Nephron (organoid): Measurements from ENCODE around the gene TBC1D12.

Experiments used
- H3K27ac Mint-ChIP-seq, 3 experiments: 2 replicates each; pipeline ENCODE4 v1.8.0; 2020; ENCODE audit warnings: mixed read lengths in 3 of 3, mild to moderate bottlenecking in 2 of 3, moderate library complexity in 1 of 3
- H3K27me3 Mint-ChIP-seq: 2 replicates; pipeline ENCODE4 v1.8.0; 2021; ENCODE audit warnings: low read depth, mild to moderate bottlenecking, moderate library complexity, mixed read lengths
- H3K36me3 Mint-ChIP-seq: 2 replicates; pipeline ENCODE4 v1.8.0; 2020; ENCODE audit warnings: low read depth, mixed read lengths
- H3K4me1 Mint-ChIP-seq: 2 replicates; pipeline ENCODE4 v1.8.0; 2020; ENCODE audit warnings: mixed read lengths
- H3K4me3 Mint-ChIP-seq, 3 experiments: 2 replicates each; pipeline ENCODE4 v1.8.0; 2020; ENCODE audit warnings: mild to moderate bottlenecking in 3 of 3, mixed read lengths in 3 of 3, moderate library complexity in 2 of 3
- H3K9me3 Mint-ChIP-seq: 2 replicates; pipeline ENCODE4 v1.8.0; 2020; ENCODE audit warnings: mixed read lengths
- TF ChIP-seq, protein P1 (sequence below), 3 experiments: fragments of 200-600 bp; sonication (generic); IDR thresholded peaks; one replicate each; pipeline ENCODE4 v1.5.0; 2021; ENCODE audit warnings: antibody characterized with exemption in 3 of 3; ENCODE audit not compliant: unreplicated experiment in 3 of 3

The TBC1D12 gene

DNA sequence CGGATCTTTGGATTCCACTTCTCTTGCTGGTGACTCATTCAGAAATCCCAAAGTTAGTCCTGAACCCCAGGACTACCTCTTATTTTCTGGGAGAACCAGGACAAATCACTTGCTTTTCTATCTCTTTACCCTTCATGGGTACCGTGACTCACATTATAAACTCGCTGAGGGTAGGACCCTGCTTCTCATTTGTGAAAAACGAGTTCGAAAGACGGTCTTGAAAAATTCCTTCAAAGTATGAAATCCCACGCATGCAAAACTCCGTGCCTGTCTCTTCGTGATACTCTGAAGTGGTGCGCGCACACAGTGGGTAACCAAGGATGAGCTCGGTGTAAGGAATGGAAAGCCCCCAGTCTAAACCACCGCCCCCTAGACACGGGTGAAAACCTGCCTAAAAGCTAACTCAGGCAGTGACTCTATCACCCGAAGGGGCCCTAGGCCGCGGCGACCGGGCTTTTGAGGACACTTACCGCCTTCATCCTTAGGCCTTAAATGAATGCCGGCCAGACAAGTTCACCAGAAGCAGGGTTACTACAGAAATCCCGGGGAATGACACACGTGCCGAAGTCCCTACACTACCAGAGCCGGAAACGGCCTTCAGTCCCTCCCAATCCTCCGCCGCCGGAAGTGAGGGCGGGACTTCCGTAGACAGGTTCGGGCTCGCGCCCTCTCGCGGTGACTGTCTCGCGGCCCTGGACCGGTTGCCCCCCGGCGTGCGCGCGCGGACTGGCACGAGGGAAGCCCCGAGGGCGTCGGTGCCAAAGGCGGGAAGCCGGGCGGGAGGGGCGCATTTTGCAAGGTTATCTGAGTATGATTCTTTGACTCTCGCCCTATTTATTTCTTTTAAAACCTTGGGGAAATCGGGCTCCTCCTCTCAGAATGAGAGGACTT is 39.7 kb upstream of the TBC1D12 start, which contains the start of gene NOC3L:
TSS of gene NOC3L (minus strand) at position 580 of the 891 bp plus-strand sequence. CDS start at position 479, 101 bp downstream.
- H3K36me3 Mint-ChIP-seq, result peaks cover 23% of the 10 kb centered on the region
- no peaks in the 10 kb centered on the region for H3K9me3 Mint-ChIP-seq
- H3K27me3 Mint-ChIP-seq, result peaks cover 5% of the 10 kb centered on the region
- TF ChIP-seq, protein P1, sequence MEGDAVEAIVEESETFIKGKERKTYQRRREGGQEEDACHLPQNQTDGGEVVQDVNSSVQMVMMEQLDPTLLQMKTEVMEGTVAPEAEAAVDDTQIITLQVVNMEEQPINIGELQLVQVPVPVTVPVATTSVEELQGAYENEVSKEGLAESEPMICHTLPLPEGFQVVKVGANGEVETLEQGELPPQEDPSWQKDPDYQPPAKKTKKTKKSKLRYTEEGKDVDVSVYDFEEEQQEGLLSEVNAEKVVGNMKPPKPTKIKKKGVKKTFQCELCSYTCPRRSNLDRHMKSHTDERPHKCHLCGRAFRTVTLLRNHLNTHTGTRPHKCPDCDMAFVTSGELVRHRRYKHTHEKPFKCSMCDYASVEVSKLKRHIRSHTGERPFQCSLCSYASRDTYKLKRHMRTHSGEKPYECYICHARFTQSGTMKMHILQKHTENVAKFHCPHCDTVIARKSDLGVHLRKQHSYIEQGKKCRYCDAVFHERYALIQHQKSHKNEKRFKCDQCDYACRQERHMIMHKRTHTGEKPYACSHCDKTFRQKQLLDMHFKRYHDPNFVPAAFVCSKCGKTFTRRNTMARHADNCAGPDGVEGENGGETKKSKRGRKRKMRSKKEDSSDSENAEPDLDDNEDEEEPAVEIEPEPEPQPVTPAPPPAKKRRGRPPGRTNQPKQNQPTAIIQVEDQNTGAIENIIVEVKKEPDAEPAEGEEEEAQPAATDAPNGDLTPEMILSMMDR (IDR thresholded peaks at IDR 0.05; ENCODE audit: unreplicated experiment in 3 of 3), result peak; percentile 99 to 100 (median 99)
- peak within 1 kb of the TSS; percentile 85 to 90 (median 90) for H3K27ac Mint-ChIP-seq
- H3K4me3 Mint-ChIP-seq, result peak within 1 kb of the TSS; percentile 91 to 99 (median 97)
- peaks cover 32% of the 10 kb centered on the region for H3K4me1 Mint-ChIP-seq

- Mint-ChIP-seq H3K36me3 (peaks cover 17% of the 10 kb centered on the region), H3K4me1 (peaks cover 32% of the 10 kb centered on the region), H3K4me3 (peak overlapping the region; percentile 91 to 99 (median 97)), H3K27me3 (peaks cover 5% of the 10 kb centered on the region), H3K27ac (peak overlapping the region; percentile 85 to 90 (median 90)), H3K9me3 (no peaks in the 10 kb centered on the region)
- TF ChIP-seq, protein P1 (IDR thresholded peaks at IDR 0.05; ENCODE audit: unreplicated experiment in 3 of 3), result peak in 2 of 3 experiments; percentile 44 to 47
These were observed 39.1 kb upstream of the TBC1D12 start for GRCh38 chr10:94363251-94363565.

- peaks cover 5% of the 10 kb centered on the region for H3K27me3 Mint-ChIP-seq
- H3K27ac Mint-ChIP-seq, result peak overlapping the region in 2 of 3 experiments; percentile 5 to 28
- peaks cover 26% of the 10 kb centered on the region for H3K4me1 Mint-ChIP-seq
- TF ChIP-seq, protein P1 (IDR thresholded peaks at IDR 0.05; ENCODE audit: unreplicated experiment in 3 of 3), result no peak
- H3K36me3 Mint-ChIP-seq, result peaks cover 9% of the 10 kb centered on the region
- H3K4me3 Mint-ChIP-seq, result peak overlapping the region; percentile 45 to 82 (median 67)
- no peaks in the 10 kb centered on the region for H3K9me3 Mint-ChIP-seq
These were observed 37.9 kb upstream of the TBC1D12 start for GRCh38 chr10:94364482-94364881.

- Mint-ChIP-seq H3K4me3 (no peak overlapping the region), H3K27ac (no peak overlapping the region), H3K4me1 (peaks cover 13% of the 10 kb centered on the region), H3K9me3 (no peaks in the 10 kb centered on the region), H3K27me3 (peaks cover 5% of the 10 kb centered on the region), H3K36me3 (no peaks in the 10 kb centered on the region)
- TF ChIP-seq, protein P1 (IDR thresholded peaks at IDR 0.05; ENCODE audit: unreplicated experiment in 3 of 3), result no peak
These were observed 36.0 kb upstream of the TBC1D12 start for GRCh38 chr10:94366382-94366781.

- no peaks in the 10 kb centered on the region for H3K9me3 Mint-ChIP-seq
- no peaks in the 10 kb centered on the region for H3K36me3 Mint-ChIP-seq
- no peaks in the 10 kb centered on the region for H3K27me3 Mint-ChIP-seq
- H3K4me3 Mint-ChIP-seq, result no peak overlapping the region
- TF ChIP-seq, protein P1 (IDR thresholded peaks at IDR 0.05; ENCODE audit: unreplicated experiment in 3 of 3), result no peak
- H3K27ac Mint-ChIP-seq, result no peak overlapping the region
- no peaks in the 10 kb centered on the region for H3K4me1 Mint-ChIP-seq
These were observed 31.8 kb upstream of the TBC1D12 start for GRCh38 chr10:94370501-94370900.
